Measurements from ENCODE around the gene PPP1R37. TPM values are rescaled to one million over a fixed set of nuclear protein-coding genes. Genes with fewer than 3 reads are reported as not detected.

PPP1R37 gene
- total and polyA plus RNA-seq, 2 of the 13 experiments (the other 11 are each of a cell fraction or from before 2014, with no cell fraction given) = 9.0 to 14.3 TPM

DNA sequence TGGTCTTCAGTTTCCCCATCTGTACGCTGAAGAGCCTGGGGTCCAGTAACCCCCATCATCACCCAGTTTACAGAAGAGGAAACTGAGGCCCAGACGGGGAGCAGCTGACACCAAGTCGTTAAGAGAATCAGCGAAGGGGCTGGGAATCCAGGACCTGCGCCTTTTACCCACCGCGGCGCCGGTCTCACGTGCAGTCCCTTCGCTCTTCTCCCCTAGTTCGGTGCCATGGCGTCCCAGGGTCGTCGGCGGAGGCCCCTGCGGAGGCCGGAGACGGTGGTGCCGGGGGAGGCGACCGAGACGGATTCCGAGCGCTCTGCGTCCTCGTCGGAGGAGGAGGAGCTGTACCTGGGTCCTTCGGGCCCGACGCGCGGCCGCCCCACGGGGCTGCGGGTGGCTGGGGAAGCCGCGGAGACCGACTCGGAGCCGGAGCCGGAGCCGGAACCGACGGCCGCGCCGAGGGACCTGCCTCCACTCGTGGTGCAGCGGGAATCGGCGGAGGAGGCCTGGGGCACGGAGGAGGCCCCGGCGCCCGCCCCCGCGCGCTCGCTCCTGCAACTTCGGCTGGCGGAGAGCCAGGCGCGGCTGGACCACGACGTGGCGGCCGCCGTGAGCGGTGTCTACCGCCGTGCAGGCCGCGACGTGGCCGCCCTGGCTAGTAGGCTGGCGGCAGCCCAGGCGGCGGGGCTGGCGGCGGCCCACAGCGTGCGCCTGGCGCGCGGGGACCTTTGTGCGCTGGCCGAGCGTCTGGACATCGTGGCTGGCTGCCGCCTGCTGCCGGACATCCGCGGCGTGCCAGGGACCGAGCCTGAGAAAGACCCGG is 86.3 kb downstream of the PPP1R37 start (continued):
- TF ChIP-seq PRMT3 (CRISPR knock-in tag; IDR thresholded peaks at IDR 0.05; ENCODE audit: borderline replicate concordance, low read depth) (no peak), ZNF589 (CRISPR knock-in tag; conservative IDR thresholded peaks at IDR 0.05) (no peak), ZNF280B (CRISPR knock-in tag; IDR thresholded peaks at IDR 0.05; ENCODE audit: borderline replicate concordance) (0 out of 2 replicates have a peak, but pooled peaks have one; percentile 23), ZFX (CRISPR knock-in tag; IDR thresholded peaks at IDR 0.05; ENCODE audit: low read depth) (peak; percentile 33), MYC (CRISPR knock-in tag; IDR thresholded peaks at IDR 0.05; ENCODE audit: borderline replicate concordance) (peak; percentile 7; the same call in 1 of the 2 replicates), ZNF776 (CRISPR knock-in tag; IDR thresholded peaks at IDR 0.05) (peak; percentile 43; the same call in 1 of the 2 replicates), KMT2B (CRISPR knock-in tag; IDR thresholded peaks at IDR 0.05) (no peak), ZNF234 (CRISPR knock-in tag; conservative IDR thresholded peaks at IDR 0.05) (0 out of 2 replicates have a peak, but pooled peaks have one; percentile 43), BCL3 (CRISPR knock-in tag; IDR thresholded peaks at IDR 0.05) (peak; percentile 44; the same call in 1 of the 2 replicates)
- TF ChIP-seq, protein P1, sequence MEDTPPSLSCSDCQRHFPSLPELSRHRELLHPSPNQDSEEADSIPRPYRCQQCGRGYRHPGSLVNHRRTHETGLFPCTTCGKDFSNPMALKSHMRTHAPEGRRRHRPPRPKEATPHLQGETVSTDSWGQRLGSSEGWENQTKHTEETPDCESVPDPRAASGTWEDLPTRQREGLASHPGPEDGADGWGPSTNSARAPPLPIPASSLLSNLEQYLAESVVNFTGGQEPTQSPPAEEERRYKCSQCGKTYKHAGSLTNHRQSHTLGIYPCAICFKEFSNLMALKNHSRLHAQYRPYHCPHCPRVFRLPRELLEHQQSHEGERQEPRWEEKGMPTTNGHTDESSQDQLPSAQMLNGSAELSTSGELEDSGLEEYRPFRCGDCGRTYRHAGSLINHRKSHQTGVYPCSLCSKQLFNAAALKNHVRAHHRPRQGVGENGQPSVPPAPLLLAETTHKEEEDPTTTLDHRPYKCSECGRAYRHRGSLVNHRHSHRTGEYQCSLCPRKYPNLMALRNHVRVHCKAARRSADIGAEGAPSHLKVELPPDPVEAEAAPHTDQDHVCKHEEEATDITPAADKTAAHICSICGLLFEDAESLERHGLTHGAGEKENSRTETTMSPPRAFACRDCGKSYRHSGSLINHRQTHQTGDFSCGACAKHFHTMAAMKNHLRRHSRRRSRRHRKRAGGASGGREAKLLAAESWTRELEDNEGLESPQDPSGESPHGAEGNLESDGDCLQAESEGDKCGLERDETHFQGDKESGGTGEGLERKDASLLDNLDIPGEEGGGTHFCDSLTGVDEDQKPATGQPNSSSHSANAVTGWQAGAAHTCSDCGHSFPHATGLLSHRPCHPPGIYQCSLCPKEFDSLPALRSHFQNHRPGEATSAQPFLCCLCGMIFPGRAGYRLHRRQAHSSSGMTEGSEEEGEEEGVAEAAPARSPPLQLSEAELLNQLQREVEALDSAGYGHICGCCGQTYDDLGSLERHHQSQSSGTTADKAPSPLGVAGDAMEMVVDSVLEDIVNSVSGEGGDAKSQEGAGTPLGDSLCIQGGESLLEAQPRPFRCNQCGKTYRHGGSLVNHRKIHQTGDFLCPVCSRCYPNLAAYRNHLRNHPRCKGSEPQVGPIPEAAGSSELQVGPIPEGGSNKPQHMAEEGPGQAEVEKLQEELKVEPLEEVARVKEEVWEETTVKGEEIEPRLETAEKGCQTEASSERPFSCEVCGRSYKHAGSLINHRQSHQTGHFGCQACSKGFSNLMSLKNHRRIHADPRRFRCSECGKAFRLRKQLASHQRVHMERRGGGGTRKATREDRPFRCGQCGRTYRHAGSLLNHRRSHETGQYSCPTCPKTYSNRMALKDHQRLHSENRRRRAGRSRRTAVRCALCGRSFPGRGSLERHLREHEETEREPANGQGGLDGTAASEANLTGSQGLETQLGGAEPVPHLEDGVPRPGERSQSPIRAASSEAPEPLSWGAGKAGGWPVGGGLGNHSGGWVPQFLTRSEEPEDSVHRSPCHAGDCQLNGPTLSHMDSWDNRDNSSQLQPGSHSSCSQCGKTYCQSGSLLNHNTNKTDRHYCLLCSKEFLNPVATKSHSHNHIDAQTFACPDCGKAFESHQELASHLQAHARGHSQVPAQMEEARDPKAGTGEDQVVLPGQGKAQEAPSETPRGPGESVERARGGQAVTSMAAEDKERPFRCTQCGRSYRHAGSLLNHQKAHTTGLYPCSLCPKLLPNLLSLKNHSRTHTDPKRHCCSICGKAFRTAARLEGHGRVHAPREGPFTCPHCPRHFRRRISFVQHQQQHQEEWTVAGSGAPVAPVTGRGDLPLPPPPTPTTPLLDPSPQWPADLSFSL (CRISPR knock-in tag; IDR thresholded peaks at IDR 0.05) = no peak
- TF ChIP-seq, protein P2, sequence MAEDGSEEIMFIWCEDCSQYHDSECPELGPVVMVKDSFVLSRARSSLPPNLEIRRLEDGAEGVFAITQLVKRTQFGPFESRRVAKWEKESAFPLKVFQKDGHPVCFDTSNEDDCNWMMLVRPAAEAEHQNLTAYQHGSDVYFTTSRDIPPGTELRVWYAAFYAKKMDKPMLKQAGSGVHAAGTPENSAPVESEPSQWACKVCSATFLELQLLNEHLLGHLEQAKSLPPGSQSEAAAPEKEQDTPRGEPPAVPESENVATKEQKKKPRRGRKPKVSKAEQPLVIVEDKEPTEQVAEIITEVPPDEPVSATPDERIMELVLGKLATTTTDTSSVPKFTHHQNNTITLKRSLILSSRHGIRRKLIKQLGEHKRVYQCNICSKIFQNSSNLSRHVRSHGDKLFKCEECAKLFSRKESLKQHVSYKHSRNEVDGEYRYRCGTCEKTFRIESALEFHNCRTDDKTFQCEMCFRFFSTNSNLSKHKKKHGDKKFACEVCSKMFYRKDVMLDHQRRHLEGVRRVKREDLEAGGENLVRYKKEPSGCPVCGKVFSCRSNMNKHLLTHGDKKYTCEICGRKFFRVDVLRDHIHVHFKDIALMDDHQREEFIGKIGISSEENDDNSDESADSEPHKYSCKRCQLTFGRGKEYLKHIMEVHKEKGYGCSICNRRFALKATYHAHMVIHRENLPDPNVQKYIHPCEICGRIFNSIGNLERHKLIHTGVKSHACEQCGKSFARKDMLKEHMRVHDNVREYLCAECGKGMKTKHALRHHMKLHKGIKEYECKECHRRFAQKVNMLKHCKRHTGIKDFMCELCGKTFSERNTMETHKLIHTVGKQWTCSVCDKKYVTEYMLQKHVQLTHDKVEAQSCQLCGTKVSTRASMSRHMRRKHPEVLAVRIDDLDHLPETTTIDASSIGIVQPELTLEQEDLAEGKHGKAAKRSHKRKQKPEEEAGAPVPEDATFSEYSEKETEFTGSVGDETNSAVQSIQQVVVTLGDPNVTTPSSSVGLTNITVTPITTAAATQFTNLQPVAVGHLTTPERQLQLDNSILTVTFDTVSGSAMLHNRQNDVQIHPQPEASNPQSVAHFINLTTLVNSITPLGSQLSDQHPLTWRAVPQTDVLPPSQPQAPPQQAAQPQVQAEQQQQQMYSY (CRISPR knock-in tag; IDR thresholded peaks at IDR 0.05) = no peak

All from HepG2 (cell line).